ENCODE results near the gene ZNF316.

ZNF316 gene

GRCh38 chr7:6622134-6622710, 14.9 kb upstream of the ZNF316 start:
- peaks cover 26% of the 10 kb centered on the region for H3K4me1 ChIP-seq (ENCODE audit: low read length)
- no peaks in the 10 kb centered on the region for H3K79me2 ChIP-seq (ENCODE audit: low read length)
- no peak overlapping the region for H3K9ac ChIP-seq (ENCODE audit: low read length)
- no peaks in the 10 kb centered on the region for H4K20me1 ChIP-seq (ENCODE audit: insufficient read depth, low read length)
- H2AFZ ChIP-seq (ENCODE audit: low read depth, low read length), result no peak overlapping the region
- no peaks in the 10 kb centered on the region for H3K36me3 ChIP-seq (replicated peaks; ENCODE audit: low read depth, low read length)
- no peak overlapping the region for H3K4me3 ChIP-seq (ENCODE audit: low read length)
- no peaks in the 10 kb centered on the region for H3K27me3 ChIP-seq (ENCODE audit: low read depth, low read length)
- H3K27ac ChIP-seq (ENCODE audit: low read length), result no peak overlapping the region
- H3K4me2 ChIP-seq (ENCODE audit: low read length), result no peak overlapping the region
- no peaks in the 10 kb centered on the region for H3K9me3 ChIP-seq (ENCODE audit: insufficient read depth, low read length)
- TF ChIP-seq CTCF (IDR thresholded peaks at IDR 0.05; ENCODE audit: low read depth, low read length) (no peak), EZH2phosphoT487 (IDR thresholded peaks at IDR 0.05; ENCODE audit: low read depth) (no peak)

DNA sequence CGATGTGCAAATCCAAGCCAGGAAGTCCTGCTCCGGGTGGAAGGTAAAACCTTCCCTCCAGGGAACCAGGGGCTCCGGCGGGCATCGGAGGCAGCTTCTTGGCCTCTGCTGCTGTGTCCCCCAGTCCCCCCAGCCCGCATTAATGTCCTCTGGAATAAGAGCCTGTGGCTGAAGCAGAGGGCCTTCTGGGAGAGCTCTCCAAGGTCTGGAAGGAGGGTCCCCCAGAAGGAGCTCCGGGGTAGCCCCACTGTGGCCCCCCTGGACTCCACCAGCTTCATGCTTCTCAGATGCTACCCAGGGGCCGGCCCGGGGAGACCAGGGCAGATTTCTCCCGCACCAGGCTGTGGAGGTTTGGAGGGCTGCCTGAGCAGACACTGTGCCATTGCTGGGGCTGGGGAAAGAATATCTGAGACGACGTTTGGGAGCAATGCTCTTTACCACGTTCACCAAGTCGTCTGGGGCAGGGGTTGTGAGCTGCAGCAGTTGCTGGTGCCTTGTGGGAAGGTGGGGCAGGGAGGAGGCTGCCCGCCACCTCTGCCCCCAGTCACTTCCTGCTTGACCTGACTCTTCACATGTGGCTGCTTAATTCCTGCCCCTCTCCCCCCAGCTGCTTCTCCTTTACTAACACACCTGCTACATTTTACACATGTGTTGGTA, 13.4 kb upstream of the ZNF316 start:
- Histone ChIP-seq H3K79me2 (ENCODE audit: low read length) (no peaks in the 10 kb centered on the region), H4K20me1 (ENCODE audit: insufficient read depth, low read length) (no peaks in the 10 kb centered on the region), H3K4me2 (ENCODE audit: low read length) (peak overlapping the region; percentile 20; the same call in 1 of the 2 replicates), H3K36me3 (replicated peaks; ENCODE audit: low read depth, low read length) (no peaks in the 10 kb centered on the region), H3K9ac (ENCODE audit: low read length) (no peak overlapping the region), H3K4me3 (ENCODE audit: low read length) (no peak overlapping the region), H3K27ac (ENCODE audit: low read length) (no peak overlapping the region), H3K27me3 (ENCODE audit: low read depth, low read length) (no peaks in the 10 kb centered on the region), H3K4me1 (ENCODE audit: low read length) (peaks cover 26% of the 10 kb centered on the region), H3K9me3 (ENCODE audit: insufficient read depth, low read length) (no peaks in the 10 kb centered on the region), H2AFZ (ENCODE audit: low read depth, low read length) (peak overlapping the region; percentile 79; the same call in 1 of the 2 replicates)
- TF ChIP-seq CTCF (IDR thresholded peaks at IDR 0.05; ENCODE audit: low read depth, low read length) (no peak), EZH2phosphoT487 (IDR thresholded peaks at IDR 0.05; ENCODE audit: low read depth) (no peak)

- no peak overlapping the region for H3K4me3 ChIP-seq (ENCODE audit: low read length)
- no peaks in the 10 kb centered on the region for H4K20me1 ChIP-seq (ENCODE audit: insufficient read depth, low read length)
- H3K9me3 ChIP-seq (ENCODE audit: insufficient read depth, low read length), result no peaks in the 10 kb centered on the region
- H3K79me2 ChIP-seq (ENCODE audit: low read length), result no peaks in the 10 kb centered on the region
- H3K36me3 ChIP-seq (replicated peaks; ENCODE audit: low read depth, low read length), result no peaks in the 10 kb centered on the region
- H3K27ac ChIP-seq (ENCODE audit: low read length), result no peak overlapping the region
- no peak overlapping the region for H3K9ac ChIP-seq (ENCODE audit: low read length)
- H3K4me2 ChIP-seq (ENCODE audit: low read length), result no peak overlapping the region
- no peak for TF ChIP-seq CTCF (IDR thresholded peaks at IDR 0.05; ENCODE audit: low read depth, low read length)
- TF ChIP-seq EZH2phosphoT487 (IDR thresholded peaks at IDR 0.05; ENCODE audit: low read depth), result no peak
- H3K4me1 ChIP-seq (ENCODE audit: low read length), result peaks cover 26% of the 10 kb centered on the region
- H2AFZ ChIP-seq (ENCODE audit: low read depth, low read length), result peak overlapping the region; percentile 79; the same call in 1 of the 2 replicates
- H3K27me3 ChIP-seq (ENCODE audit: low read depth, low read length), result no peaks in the 10 kb centered on the region
Observed at GRCh38 chr7:6624246-6624611, 12.9 kb upstream of the ZNF316 start.

- Histone ChIP-seq H4K20me1 (ENCODE audit: insufficient read depth, low read length) (no peaks in the 10 kb centered on the region), H3K4me3 (ENCODE audit: low read length) (no peak overlapping the region), H3K4me1 (ENCODE audit: low read length) (peaks cover 8% of the 10 kb centered on the region; the same call in 1 of the 2 replicates), H3K9me3 (ENCODE audit: insufficient read depth, low read length) (no peaks in the 10 kb centered on the region), H3K9ac (ENCODE audit: low read length) (no peak overlapping the region), H3K27ac (ENCODE audit: low read length) (no peak overlapping the region), H3K79me2 (ENCODE audit: low read length) (no peaks in the 10 kb centered on the region), H3K36me3 (replicated peaks; ENCODE audit: low read depth, low read length) (no peaks in the 10 kb centered on the region), H3K27me3 (ENCODE audit: low read depth, low read length) (no peaks in the 10 kb centered on the region), H3K4me2 (ENCODE audit: low read length) (no peak overlapping the region), H2AFZ (ENCODE audit: low read depth, low read length) (no peak overlapping the region)
- TF ChIP-seq CTCF (IDR thresholded peaks at IDR 0.05; ENCODE audit: low read depth, low read length) (no peak), EZH2phosphoT487 (IDR thresholded peaks at IDR 0.05; ENCODE audit: low read depth) (no peak)
Observed at GRCh38 chr7:6628045-6628444, 9.1 kb upstream of the ZNF316 start.
